ENCODE measurements around the gene LCLAT1.
"Not testable (repeated sequence)": the region's sequence is repeated elsewhere in the genome, so short reads cannot be mapped to it uniquely, and the experiment has no call there.

LCLAT1 gene

DNA sequence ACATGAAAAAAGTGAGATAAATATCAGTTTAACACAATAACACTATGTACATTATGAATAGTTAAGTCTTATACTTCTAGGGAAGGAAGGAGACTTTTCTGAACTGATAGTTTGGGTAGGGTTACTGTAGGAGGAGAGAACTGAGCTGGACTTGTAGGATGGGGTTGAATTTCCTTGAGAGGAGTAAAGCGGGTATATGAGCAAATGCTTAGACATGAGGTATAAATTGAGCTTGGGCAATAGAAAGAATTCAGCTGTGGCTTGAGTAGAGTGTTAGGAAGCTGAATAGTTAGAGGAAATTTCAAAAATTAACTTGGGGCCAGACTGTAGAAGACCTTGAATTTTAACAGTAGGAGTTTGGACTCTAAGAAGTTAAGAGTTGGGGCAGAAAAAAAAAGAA lies 45.1 kb downstream of the LCLAT1 start:
- no peak for DNase-seq

GRCh38 chr2:30492619-30493018 lies 45.6 kb downstream of the LCLAT1 start:
- no peak for DNase-seq

- DNase-seq = no peak
Measured at GRCh38 chr2:30493440-30493839, 46.4 kb downstream of the LCLAT1 start.

DNA sequence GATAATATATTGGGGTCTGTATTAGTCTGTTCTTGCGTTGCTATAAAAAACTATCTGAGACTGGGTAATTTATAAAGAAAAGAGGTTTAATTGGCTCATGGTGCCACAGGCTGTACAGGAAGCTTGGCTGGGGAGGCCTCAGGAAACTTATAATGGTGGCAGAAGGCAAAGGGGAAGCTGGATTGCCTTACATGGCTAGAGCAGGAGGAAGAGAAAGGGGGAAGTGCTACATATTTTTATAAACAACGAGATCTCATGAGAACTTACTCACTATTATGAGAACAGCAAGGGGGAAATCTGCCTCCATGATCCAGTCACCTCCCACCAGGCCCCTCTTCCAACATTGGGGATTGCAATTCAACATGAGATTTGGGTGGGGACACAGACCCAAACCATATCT lies 48.9 kb downstream of the LCLAT1 start:
- not testable (repeated sequence) for DNase-seq

DNA sequence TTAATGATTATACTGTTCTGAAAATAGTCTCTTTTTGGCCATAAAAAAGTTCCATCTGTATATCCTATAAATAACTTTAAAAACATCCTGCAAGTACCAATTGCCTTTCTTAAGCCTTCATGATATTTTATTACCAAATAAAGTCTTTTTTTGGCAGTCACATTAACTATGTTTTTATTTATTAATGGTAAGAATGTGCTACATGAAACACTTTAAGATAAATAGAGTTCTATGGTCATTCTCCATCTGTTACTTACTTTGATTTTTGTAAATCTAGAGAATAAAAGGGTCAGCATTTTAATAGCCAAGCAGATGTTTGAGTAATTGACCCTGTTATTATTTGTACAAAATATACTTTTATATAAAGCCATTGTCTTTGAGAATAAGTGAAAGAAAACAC lies 52.6 kb downstream of the LCLAT1 start:
- no peak for DNase-seq

- no peak for DNase-seq
Measured at GRCh38 chr2:30500699-30501098, 53.7 kb downstream of the LCLAT1 start.

DNA sequence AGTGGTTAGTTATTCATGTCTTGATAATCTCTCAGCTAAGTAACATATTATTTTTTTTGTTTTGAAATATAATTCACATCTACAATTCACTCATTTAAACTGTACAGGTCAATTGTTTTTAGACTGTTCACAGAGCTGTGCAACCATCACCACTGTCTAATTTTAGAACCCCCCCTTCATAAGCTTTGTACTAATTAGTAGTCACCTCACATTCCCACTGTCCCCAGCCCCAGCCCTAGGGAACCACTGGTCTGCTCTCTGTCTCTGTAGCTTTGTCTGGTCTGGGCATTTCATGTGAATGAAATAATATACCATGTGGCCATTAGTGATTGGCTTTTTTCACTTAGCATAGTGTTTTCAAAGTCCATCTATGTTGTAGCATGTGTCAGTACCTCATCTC lies 55.3 kb downstream of the LCLAT1 start:
- no peak for DNase-seq

- DNase-seq = no peak
Measured at GRCh38 chr2:30503007-30503694, 56.1 kb downstream of the LCLAT1 start.

DNA sequence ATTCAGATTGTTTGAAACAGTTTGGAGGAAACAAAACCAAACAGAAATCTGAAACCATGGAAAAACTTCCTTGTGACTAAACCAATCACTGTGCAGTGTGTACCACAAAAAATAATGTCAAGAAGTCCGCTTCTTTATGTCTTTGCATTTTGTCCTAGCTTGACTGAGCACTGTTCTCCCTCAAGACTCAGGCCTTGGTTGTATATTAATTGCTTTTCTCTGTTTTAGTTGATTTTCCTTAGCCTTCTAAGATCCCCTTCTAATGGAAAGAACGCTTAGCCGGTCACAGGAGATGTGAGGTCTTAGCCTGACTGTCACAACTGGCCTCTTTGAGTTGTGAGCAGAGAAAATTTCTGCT lies 56.6 kb downstream of the LCLAT1 start:
- no peak for DNase-seq

DNA sequence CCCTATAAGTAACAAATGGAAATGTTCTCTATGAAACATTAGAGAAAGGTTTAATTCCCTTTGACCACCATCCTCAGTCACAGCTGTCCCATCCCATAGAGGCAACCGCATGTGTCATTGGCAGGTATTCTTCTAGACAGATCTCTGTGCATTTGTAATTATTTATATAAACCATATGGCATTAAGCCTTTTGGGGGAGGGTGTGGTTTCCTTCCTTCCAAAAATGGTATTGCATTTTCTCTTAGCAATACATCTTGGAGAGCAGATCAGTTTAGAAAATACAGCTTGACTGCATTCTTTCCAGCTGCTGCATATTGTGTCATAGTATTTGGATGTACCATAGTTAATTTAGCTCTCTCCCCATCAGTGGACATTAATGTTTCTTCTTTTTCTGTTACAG lies 57.7 kb downstream of the LCLAT1 start:
- no peak for DNase-seq

DNA sequence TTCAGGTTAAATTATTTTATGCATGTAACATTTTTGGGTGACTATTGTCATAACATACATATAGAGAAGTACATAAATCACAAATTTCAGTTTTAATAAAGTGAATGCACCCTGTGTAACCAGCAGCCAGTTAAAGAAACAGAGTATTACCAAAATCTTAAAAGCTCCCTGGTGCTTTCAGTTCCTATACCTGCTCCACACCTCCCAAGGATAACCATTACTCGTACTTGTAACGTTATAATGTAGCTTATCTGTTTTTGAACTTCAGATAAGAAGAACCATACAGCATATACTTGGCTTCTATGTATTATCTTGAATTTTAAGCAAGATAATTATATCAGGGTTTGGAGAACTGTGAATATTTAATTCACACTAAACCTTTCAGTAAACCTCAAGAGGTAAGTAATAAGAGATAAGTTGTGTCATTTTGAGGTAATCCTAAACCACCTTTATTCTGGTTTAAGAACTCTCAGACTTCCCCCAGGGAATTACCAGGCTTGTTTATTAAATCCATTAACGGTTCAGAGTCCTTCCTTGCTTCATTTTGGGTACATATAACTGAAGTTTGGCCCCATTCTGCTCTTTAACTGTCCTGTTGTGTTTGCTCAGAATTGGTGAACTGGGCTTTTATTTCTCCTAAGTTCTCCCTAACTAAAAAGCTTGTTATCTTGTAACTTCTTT lies 58.6 kb downstream of the LCLAT1 start:
- DNase-seq = no peak

DNA sequence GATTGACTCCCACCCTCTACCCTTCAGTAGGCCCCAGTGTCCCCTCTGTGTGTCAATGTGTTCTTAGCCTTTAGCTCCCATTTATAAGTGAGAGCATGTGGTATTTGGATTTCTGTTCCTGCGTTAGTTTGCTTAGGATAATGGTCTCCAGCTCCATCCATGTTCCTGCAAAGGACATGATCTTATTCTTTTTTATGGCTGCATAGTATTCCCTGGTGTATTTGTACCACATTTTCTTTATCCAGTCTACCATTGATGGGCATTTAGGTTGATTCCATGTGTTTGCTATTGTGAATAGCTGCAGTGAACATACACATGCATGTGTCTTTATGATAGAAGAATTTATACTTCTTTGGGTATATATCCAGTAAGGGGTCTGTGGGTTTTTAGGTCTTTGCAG lies 60.4 kb downstream of the LCLAT1 start:
- not testable (repeated sequence) for DNase-seq

GRCh38 chr2:30509716-30510115 lies 62.7 kb downstream of the LCLAT1 start:
- no peak for DNase-seq

- DNase-seq = no peak
Measured at GRCh38 chr2:30510409-30510808, 63.4 kb downstream of the LCLAT1 start.

GRCh38 chr2:30511122-30512083 lies 64.4 kb downstream of the LCLAT1 start:
- no peak for DNase-seq

- no peak for DNase-seq
Measured at GRCh38 chr2:30512243-30512886, 65.3 kb downstream of the LCLAT1 start.

- not testable (repeated sequence) for DNase-seq
Measured at GRCh38 chr2:30513649-30514048, 66.6 kb downstream of the LCLAT1 start.

GRCh38 chr2:30514134-30514847 lies 67.2 kb downstream of the LCLAT1 start:
- no peak for DNase-seq

DNA sequence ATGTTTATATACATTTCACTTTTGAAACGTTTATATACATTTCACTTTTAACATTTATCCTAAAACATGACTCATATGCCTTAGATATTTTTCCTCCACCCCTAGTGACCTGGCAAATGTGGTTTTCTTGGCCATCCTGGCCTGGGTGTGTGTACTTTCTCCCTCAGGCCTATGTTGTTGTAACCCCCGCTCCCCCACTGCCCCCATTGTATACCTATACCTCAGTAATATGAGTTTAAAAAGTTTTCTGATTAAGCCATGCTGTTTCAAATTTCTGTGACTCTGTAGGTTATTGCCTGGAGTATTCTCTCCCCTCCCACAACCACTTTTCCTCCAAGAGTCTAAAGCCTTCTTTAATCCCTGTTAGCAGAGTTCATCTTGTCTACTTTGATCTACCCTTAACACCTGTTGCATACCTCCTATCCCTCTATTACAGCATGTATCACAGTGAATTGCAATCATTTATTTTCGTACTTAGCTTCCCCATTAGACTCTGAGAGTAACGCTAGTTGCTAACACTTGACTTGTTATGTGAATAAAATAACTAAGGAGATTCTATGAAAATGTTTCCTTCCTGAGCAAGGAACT lies 67.9 kb downstream of the LCLAT1 start:
- no peak for DNase-seq

DNA sequence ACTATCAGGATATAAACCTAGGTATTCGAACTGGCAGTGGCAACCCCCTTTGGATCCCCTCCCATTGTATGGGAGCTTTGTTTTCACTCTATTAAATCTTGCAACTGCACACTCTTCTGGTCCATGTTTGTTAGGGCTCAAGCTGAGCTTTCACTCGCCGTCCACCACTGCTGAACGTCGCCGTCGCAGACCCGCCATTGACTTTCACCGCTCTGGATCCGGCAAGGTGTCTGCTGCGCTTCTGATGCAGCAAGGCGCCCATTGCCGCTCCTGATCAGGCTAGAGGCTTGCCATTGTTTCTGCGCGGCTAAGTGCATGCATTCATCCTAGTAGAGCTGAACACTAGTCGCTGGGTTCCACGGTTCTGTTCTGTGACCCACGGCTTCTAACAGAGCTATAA lies 69.1 kb downstream of the LCLAT1 start:
- DNase-seq = no peak

DNA sequence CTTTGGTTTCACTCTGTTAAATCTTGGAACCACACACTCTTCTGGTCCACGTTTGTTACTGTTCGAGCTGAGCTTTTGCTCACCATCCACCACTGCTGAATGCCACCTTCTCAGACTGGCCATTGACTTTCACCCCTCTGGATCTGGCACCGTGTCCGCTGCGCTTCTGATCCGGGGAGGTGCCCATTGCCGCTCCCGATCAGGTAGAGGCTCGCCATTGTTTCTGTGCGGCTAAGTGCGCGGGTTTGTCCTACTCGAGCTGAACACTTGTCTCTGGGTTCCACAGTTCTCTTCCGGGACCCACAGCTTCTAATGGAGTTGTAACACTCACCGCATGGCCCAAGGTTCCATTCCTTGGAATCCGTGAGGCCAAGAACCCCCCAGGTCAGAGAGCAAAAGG lies 72.8 kb downstream of the LCLAT1 start:
- DNase-seq = no peak

DNA sequence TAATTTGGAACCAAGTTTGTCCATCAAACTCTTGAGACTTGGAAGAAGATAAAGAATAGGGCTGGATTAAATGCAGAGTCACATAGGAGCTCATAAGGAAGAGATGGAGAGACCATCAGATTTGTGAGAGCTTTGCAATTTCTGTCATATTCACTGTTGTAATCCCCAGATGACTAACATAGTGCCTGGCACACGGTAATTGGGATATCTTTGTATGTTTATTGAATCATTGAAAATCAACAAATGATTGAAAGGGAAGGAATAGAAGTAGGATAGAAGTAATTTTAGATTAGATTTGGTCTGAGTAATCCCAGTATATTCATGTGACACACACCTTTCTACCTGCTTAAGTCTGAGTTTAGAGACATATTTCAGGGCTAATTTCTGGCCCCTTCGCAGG lies 75.4 kb downstream of the LCLAT1 start:
- DNase-seq = no peak
